Lower lobe of right lung (tissue), 2 donors: ENCODE data around the gene ATP10A. TPM values are rescaled to one million over a fixed set of nuclear protein-coding genes. Genes with fewer than 3 reads are reported as not detected.

ENCODE experiments used
- ATAC-seq, 2 donors: fragments of 200-7000 bp; cut with Tn5 transposase; one replicate each; pipeline ENCODE4 v1.9.1; 2020 to 2022; ENCODE audit warnings: mild to moderate bottlenecking in 2 of 2, moderate library complexity in 2 of 2
- DNase-seq: peaks from one replicate; pipeline ENCODE4 v3.0.0-alpha.2; 2020
- H3K27ac ChIP-seq: fragments of 200-600 bp; one replicate; pipeline ENCODE4 v1.8.0; 2022
- H3K27me3 ChIP-seq: fragments of 200-600 bp; one replicate; pipeline ENCODE4 v1.8.0; 2022; ENCODE audit warnings: low read depth
- H3K36me3 ChIP-seq: fragments of 200-600 bp; one replicate; pipeline ENCODE4 v1.8.0; 2022; ENCODE audit warnings: mild to moderate bottlenecking
- H3K4me1 ChIP-seq: fragments of 200-600 bp; one replicate; pipeline ENCODE4 v1.8.0; 2022
- H3K4me3 ChIP-seq: fragments of 200-600 bp; one replicate; pipeline ENCODE4 v1.8.0; 2022; ENCODE audit warnings: mild to moderate bottlenecking
- H3K9me3 ChIP-seq: fragments of 200-600 bp; one replicate; pipeline ENCODE4 v1.8.0; 2022
- intact Hi-C: fragments of 100-400 bp; cut with DNase I; formaldehyde crosslinking; loops from one replicate; pipeline ENCODE4 v1.11.0; 2022
- total RNA-seq: library from RNA; stranded (reverse); fragmentation: NEBNext Ultra II Directional; extraction: Animal tissue kit (Norgen Biotek cat#: 25700); gene quantifications from one replicate; pipeline ENCODE4 v1.2.1, GENCODE V29; 2021
- TF ChIP-seq, protein P1 (sequence below): fragments of 200-600 bp; IDR thresholded peaks from one replicate; pipeline ENCODE4 v1.8.0; 2022; ENCODE audit warnings: antibody characterized with exemption, mild to moderate bottlenecking
- donor health status: DM: no; HTN: yes; CAD: no; lungs with severe emphysema.

ATP10A gene
- total RNA-seq, 1 donor from 2014 or later: 43.5 TPM

DNA sequence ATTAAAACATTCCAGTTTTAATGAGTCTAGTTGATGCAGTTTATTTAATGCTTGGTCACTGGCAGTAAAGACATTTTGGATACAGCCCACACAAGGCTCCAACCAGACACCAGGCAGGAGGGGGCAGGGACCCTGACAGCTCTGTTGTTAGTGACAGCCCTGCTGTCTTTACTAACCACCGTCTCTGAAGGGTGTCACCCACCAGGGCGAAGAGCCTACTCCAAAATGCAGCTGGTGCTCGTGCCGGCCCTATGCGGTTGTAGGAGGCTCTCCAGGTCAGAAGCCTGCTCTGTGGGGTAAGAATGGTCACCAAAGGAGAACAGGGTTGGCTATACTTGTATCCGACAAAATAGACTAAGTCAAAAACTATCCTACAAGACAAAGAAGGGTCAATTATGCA, 132.2 kb downstream of the ATP10A start:
- DNase-seq (no peak), ATAC-seq (no peak)
- no peaks in the 10 kb centered on the region for H3K27me3 ChIP-seq
- no peaks in the 10 kb centered on the region for H3K9me3 ChIP-seq
- H3K36me3 ChIP-seq: peaks cover 13% of the 10 kb centered on the region
- TF ChIP-seq, protein P1, sequence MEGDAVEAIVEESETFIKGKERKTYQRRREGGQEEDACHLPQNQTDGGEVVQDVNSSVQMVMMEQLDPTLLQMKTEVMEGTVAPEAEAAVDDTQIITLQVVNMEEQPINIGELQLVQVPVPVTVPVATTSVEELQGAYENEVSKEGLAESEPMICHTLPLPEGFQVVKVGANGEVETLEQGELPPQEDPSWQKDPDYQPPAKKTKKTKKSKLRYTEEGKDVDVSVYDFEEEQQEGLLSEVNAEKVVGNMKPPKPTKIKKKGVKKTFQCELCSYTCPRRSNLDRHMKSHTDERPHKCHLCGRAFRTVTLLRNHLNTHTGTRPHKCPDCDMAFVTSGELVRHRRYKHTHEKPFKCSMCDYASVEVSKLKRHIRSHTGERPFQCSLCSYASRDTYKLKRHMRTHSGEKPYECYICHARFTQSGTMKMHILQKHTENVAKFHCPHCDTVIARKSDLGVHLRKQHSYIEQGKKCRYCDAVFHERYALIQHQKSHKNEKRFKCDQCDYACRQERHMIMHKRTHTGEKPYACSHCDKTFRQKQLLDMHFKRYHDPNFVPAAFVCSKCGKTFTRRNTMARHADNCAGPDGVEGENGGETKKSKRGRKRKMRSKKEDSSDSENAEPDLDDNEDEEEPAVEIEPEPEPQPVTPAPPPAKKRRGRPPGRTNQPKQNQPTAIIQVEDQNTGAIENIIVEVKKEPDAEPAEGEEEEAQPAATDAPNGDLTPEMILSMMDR: no peak
- H3K27ac ChIP-seq: no peak overlapping the region
- intact Hi-C loops: no loop called here
- H3K4me1 ChIP-seq: no peaks in the 10 kb centered on the region
- no peak overlapping the region for H3K4me3 ChIP-seq

DNA sequence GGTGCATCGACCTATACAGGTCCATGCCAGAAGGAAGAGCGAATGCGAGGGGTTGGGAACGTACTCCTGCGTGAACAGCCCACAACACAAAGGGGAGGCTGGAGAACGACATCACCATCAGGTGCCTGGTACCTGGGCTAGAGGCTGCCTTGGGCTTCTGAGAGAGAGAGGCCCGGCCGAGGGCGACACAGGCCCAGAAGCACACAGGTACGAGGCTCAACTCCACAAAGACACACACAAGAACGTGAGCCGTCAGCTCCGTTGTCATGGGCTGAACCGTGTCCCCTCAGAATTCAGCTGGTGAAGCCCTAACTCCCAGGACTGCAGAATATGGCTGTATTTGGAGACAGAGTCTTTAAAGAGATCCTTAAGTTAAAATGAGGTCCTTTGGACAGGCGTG, 134.3 kb downstream of the ATP10A start:
- TF ChIP-seq, protein P1: no peak
- Histone ChIP-seq H3K36me3 (peaks cover 15% of the 10 kb centered on the region), H3K9me3 (no peaks in the 10 kb centered on the region), H3K4me1 (no peaks in the 10 kb centered on the region), H3K27me3 (no peaks in the 10 kb centered on the region), H3K27ac (no peak overlapping the region), H3K4me3 (no peak overlapping the region)
- DNase-seq (no peak), ATAC-seq (no peak)
- intact Hi-C loops: no loop called here

DNA sequence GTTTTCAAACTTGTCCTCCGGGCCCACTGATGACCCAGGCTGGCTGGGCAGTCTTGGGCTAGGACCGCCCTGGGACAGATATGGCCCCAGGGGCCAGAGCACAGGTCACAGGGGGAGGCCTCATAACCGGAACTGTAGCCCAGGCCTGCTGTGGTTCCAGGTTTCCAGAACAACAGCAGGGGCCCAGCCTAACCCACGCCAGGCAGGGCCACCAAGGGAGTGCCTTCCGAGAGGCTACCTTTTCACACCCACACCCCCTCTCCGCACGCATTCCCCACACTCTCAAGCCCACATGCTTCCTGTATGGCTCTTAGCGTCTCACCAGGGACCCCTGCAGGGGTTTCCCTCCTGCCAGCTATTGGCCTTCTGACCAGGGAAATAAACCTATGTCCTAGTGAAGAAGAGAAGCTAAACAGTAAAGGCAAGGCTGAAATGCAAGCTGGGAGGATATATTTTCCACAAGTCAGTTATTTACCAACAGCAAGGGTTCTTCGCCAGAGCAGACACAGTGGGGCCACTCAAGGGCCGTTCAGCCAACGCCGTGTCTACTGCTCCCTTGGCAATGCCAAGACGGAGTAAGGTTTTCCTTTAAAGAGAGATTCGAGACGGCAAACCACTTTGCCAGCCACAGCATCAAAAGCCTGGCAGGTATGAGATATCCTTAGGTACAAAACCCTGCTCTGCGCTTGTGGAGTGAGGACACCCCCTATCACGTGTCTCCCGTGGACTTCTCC, 135.1 kb downstream of the ATP10A start:
- TF ChIP-seq, protein P1: no peak
- H3K4me3 ChIP-seq: no peak overlapping the region
- no peaks in the 10 kb centered on the region for H3K9me3 ChIP-seq
- H3K27ac ChIP-seq: no peak overlapping the region
- intact Hi-C loops: no loop called here
- ATAC-seq (no peak), DNase-seq (no peak)
- H3K4me1 ChIP-seq: no peaks in the 10 kb centered on the region
- H3K27me3 ChIP-seq: no peaks in the 10 kb centered on the region
- H3K36me3 ChIP-seq: peaks cover 15% of the 10 kb centered on the region

DNA sequence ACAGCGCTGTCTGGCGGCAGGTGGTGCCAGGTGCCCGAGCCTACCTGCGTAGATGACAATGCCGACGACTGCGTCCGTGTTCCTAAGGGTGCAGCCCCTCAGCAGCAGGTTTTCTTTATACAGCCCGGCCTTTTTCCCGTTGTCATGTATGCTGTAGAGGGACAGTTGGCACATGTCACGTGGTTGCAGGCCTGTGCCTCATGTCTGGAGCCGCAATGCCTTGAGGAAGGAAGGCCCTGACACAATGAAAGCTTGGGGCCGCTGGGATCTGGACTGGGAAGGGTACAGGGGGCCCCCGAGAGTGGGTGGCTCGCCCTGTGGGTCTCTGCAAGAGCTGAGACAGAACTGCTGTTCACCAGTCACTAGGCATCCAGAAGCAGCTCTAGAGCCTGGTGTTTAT, 136.0 kb downstream of the ATP10A start:
- no peak for ATAC-seq
- Histone ChIP-seq H3K27ac (no peak overlapping the region), H3K9me3 (no peaks in the 10 kb centered on the region), H3K27me3 (no peaks in the 10 kb centered on the region), H3K4me1 (no peaks in the 10 kb centered on the region), H3K4me3 (no peak overlapping the region), H3K36me3 (peaks cover 17% of the 10 kb centered on the region)
- TF ChIP-seq, protein P1: no peak
- no peak for DNase-seq
- intact Hi-C loops: no loop called here

DNA sequence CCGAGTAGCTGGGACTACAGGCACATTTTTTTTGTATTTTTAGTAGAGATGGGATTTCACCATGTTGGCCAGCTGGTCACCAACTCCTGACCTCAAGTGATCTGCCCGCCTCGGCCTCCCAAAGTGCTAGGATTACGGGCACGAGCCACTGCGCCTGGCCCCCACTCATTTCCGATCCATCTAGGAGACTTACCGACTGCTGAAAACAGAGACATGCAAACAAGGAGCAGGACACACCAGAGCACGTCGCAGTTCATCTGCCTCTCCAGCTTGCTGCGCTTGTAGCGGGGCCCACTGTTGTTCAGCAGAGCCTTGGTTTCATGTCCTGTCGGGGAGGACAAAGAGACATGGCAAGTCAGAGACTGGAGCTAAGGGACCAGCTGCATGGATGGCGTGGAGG, 137.4 kb downstream of the ATP10A start:
- ATAC-seq (no peak), DNase-seq (no peak)
- H3K27ac ChIP-seq: no peak overlapping the region
- TF ChIP-seq, protein P1: no peak
- H3K9me3 ChIP-seq: no peaks in the 10 kb centered on the region
- no peak overlapping the region for H3K4me3 ChIP-seq
- no peaks in the 10 kb centered on the region for H3K4me1 ChIP-seq
- no peaks in the 10 kb centered on the region for H3K27me3 ChIP-seq
- peaks cover 23% of the 10 kb centered on the region for H3K36me3 ChIP-seq
- intact Hi-C loops: no loop called here
